ENCODE results near the gene PLOD1. TPM values are rescaled to one million over a fixed set of nuclear protein-coding genes. Genes with fewer than 3 reads are reported as not detected.

The PLOD1 gene
- total RNA-seq, 1 experiment from 2014 or later = 46.9 TPM

- Mint-ChIP-seq H3K4me3 (peak overlapping the region; percentile 88), H3K27ac (peak overlapping the region; percentile 79), H3K27me3 (ENCODE audit: low read depth) (no peaks in the 10 kb centered on the region; the same call in 1 of the 2 replicates), H3K9me3 (no peaks in the 10 kb centered on the region), H3K4me1 (peaks cover 4% of the 10 kb centered on the region), H3K36me3 (peaks cover 21% of the 10 kb centered on the region)
- no peak for ATAC-seq
- ChIA-PET CTCF (interaction anchor here (1.0 to 2.6 kb wide), 6 partner anchors 12 to 235 kb away, joined by 5 to 29 read pairs (median 10); no protein-coding TSS in a partner anchor), POLR2A (interaction anchor here (0.6 to 2.4 kb wide), 5 partner anchors 40 to 111 kb away, joined by 3 to 29 read pairs (median 4); partner anchors contain the start of gene MFN2)
- TF ChIP-seq, protein P1, sequence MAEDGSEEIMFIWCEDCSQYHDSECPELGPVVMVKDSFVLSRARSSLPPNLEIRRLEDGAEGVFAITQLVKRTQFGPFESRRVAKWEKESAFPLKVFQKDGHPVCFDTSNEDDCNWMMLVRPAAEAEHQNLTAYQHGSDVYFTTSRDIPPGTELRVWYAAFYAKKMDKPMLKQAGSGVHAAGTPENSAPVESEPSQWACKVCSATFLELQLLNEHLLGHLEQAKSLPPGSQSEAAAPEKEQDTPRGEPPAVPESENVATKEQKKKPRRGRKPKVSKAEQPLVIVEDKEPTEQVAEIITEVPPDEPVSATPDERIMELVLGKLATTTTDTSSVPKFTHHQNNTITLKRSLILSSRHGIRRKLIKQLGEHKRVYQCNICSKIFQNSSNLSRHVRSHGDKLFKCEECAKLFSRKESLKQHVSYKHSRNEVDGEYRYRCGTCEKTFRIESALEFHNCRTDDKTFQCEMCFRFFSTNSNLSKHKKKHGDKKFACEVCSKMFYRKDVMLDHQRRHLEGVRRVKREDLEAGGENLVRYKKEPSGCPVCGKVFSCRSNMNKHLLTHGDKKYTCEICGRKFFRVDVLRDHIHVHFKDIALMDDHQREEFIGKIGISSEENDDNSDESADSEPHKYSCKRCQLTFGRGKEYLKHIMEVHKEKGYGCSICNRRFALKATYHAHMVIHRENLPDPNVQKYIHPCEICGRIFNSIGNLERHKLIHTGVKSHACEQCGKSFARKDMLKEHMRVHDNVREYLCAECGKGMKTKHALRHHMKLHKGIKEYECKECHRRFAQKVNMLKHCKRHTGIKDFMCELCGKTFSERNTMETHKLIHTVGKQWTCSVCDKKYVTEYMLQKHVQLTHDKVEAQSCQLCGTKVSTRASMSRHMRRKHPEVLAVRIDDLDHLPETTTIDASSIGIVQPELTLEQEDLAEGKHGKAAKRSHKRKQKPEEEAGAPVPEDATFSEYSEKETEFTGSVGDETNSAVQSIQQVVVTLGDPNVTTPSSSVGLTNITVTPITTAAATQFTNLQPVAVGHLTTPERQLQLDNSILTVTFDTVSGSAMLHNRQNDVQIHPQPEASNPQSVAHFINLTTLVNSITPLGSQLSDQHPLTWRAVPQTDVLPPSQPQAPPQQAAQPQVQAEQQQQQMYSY (CRISPR knock-in tag; IDR thresholded peaks at IDR 0.05) = no peak
- TF ChIP-seq FOXP4 (CRISPR knock-in tag; IDR thresholded peaks at IDR 0.05) = no peak
- TF ChIP-seq, protein P2, sequence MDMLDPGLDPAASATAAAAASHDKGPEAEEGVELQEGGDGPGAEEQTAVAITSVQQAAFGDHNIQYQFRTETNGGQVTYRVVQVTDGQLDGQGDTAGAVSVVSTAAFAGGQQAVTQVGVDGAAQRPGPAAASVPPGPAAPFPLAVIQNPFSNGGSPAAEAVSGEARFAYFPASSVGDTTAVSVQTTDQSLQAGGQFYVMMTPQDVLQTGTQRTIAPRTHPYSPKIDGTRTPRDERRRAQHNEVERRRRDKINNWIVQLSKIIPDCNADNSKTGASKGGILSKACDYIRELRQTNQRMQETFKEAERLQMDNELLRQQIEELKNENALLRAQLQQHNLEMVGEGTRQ (CRISPR knock-in tag; IDR thresholded peaks at IDR 0.05) = no peak
- TF ChIP-seq, protein P3, sequence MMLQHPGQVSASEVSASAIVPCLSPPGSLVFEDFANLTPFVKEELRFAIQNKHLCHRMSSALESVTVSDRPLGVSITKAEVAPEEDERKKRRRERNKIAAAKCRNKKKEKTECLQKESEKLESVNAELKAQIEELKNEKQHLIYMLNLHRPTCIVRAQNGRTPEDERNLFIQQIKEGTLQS (CRISPR knock-in tag; conservative IDR thresholded peaks at IDR 0.05) = no peak
- no peak for DNase-seq (ENCODE audit: low spot score)
Observed at GRCh38 chr1:12019858-12020509, 85.5 kb downstream of the PLOD1 start.

DNA sequence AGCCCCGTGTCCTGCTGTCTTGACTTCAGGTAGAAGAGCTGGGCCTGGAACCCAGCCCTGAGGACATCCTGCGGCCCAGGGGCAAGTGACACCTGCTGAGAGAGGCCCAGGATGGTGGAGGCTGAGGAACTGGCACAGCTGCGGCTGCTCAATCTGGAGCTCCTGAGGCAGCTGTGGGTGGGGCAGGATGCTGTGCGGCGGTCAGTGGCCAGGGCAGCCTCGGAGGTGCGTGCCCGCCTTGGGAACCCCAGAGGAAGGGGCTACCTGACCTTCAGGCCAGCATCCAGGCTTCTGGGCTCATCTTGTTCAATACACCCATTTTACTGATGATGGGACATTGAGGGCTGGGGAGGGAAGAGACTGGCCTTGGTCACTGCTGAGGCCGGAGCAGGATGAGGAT is 87.1 kb downstream of the PLOD1 start:
- DNase-seq (ENCODE audit: low spot score) = no peak
- Mint-ChIP-seq H3K9me3 (no peaks in the 10 kb centered on the region), H3K4me1 (peaks cover 4% of the 10 kb centered on the region), H3K27ac (no peak overlapping the region), H3K4me3 (no peak overlapping the region), H3K27me3 (ENCODE audit: low read depth) (no peaks in the 10 kb centered on the region), H3K36me3 (peaks cover 33% of the 10 kb centered on the region)
- ChIA-PET POLR2A (interaction anchor here (0.7 kb wide), 1 partner anchor 9 kb away, joined by 4 read pairs; no protein-coding TSS in a partner anchor), CTCF (no interaction called here)
- ATAC-seq = no peak
- TF ChIP-seq ZBTB43 (CRISPR knock-in tag; IDR thresholded peaks at IDR 0.05) (0 out of 2 replicates have a peak, but pooled peaks have one; percentile 40), ZNF138 (CRISPR knock-in tag; conservative IDR thresholded peaks at IDR 0.05) (no peak)

GRCh38 chr1:12022036-12022435 is 87.5 kb downstream of the PLOD1 start:
- Mint-ChIP-seq H3K36me3 (peaks cover 37% of the 10 kb centered on the region), H3K9me3 (no peaks in the 10 kb centered on the region), H3K4me3 (no peak overlapping the region), H3K27ac (no peak overlapping the region), H3K27me3 (ENCODE audit: low read depth) (no peaks in the 10 kb centered on the region), H3K4me1 (peaks cover 4% of the 10 kb centered on the region)
- ATAC-seq (no peak), DNase-seq (ENCODE audit: low spot score) (no peak)
- ChIA-PET CTCF (no interaction called here), POLR2A (no interaction called here)
- TF ChIP-seq KAT7 (CRISPR knock-in tag; IDR thresholded peaks at IDR 0.05; ENCODE audit: borderline replicate concordance) = no peak
- TF ChIP-seq NFATC4 (CRISPR knock-in tag; IDR thresholded peaks at IDR 0.05) = no peak
- TF ChIP-seq CTCF (IDR thresholded peaks at IDR 0.05) = no peak
- TF ChIP-seq OVOL2 (CRISPR knock-in tag; IDR thresholded peaks at IDR 0.05; ENCODE audit: borderline replicate concordance) = no peak
- no peak for TF ChIP-seq ESRRA (CRISPR knock-in tag; IDR thresholded peaks at IDR 0.05; ENCODE audit: borderline replicate concordance)
- TF ChIP-seq TEAD4 (CRISPR knock-in tag; IDR thresholded peaks at IDR 0.05) = no peak
- TF ChIP-seq, protein P4, sequence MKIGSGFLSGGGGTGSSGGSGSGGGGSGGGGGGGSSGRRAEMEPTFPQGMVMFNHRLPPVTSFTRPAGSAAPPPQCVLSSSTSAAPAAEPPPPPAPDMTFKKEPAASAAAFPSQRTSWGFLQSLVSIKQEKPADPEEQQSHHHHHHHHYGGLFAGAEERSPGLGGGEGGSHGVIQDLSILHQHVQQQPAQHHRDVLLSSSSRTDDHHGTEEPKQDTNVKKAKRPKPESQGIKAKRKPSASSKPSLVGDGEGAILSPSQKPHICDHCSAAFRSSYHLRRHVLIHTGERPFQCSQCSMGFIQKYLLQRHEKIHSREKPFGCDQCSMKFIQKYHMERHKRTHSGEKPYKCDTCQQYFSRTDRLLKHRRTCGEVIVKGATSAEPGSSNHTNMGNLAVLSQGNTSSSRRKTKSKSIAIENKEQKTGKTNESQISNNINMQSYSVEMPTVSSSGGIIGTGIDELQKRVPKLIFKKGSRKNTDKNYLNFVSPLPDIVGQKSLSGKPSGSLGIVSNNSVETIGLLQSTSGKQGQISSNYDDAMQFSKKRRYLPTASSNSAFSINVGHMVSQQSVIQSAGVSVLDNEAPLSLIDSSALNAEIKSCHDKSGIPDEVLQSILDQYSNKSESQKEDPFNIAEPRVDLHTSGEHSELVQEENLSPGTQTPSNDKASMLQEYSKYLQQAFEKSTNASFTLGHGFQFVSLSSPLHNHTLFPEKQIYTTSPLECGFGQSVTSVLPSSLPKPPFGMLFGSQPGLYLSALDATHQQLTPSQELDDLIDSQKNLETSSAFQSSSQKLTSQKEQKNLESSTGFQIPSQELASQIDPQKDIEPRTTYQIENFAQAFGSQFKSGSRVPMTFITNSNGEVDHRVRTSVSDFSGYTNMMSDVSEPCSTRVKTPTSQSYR (CRISPR knock-in tag; IDR thresholded peaks at IDR 0.05) = no peak
- no peak for TF ChIP-seq RELA (CRISPR knock-in tag; IDR thresholded peaks at IDR 0.05; ENCODE audit: borderline replicate concordance)
- no peak for TF ChIP-seq SP1 (CRISPR knock-in tag; conservative IDR thresholded peaks at IDR 0.05)
- TF ChIP-seq ZBTB43 (CRISPR knock-in tag; IDR thresholded peaks at IDR 0.05) = no peak
- TF ChIP-seq ZNF317 (CRISPR knock-in tag; IDR thresholded peaks at IDR 0.05; ENCODE audit: borderline replicate concordance, low read depth) = no peak

All from WTC11 (cell line).